H1 (cell line): ENCODE data around the gene PHF14. TPM values are rescaled to one million over a fixed set of nuclear protein-coding genes. Genes with fewer than 3 reads are reported as not detected.

Experiments
- CTCF ChIA-PET: fragments of 300-600 bp; sonication (Branson Sonifier 250); formaldehyde crosslinking; loops from one replicate; lab custom pipeline; 2021; ENCODE audit not compliant: partially characterized antibody; lab: Charles Lee
- POLR2A ChIA-PET: fragments of 300-600 bp; sonication (Branson Sonifier 250); formaldehyde crosslinking; loops from one replicate; lab custom pipeline; 2021; ENCODE audit warnings: inconsistent platforms; ENCODE audit not compliant: partially characterized antibody; lab: Charles Lee
- DNase-seq, 2 experiments: peaks; one replicate each; pipeline versions ENCODE4 v3.0.0 to v3.0.0-alpha.2; 2010 to 2022; ENCODE audit warnings: low spot score in 2 of 2, low read depth in 1 of 2, mixed read lengths in 1 of 2
- FAIRE-seq: peaks from 2 replicates; lab custom pipeline; 2011; peaks lifted over from hg19 to GRCh38; lab: Jason Lieb, UNC
- H2AFZ ChIP-seq: 2 replicates; pipeline ENCODE4 v1.8.1; 2012; ENCODE audit warnings: low read length, inconsistent platforms
- H2AK5ac ChIP-seq: 2 replicates; pipeline ENCODE4 v1.6.1; 2013; ENCODE audit warnings: low read depth, low read length
- H2BK120ac ChIP-seq: replicated peaks from 2 replicates; pipeline ENCODE3; 2013; ENCODE audit warnings: low read depth, low read length, inconsistent platforms
- H2BK12ac ChIP-seq: 2 replicates; pipeline ENCODE4 v1.6.1; 2013; ENCODE audit warnings: low read depth, low read length
- H2BK15ac ChIP-seq: 2 replicates; pipeline ENCODE4 v1.6.1; 2013; ENCODE audit warnings: low read length
- H2BK20ac ChIP-seq: 2 replicates; pipeline ENCODE4 v1.6.1; 2013; ENCODE audit warnings: low read length
- H2BK5ac ChIP-seq: 2 replicates; pipeline ENCODE4 v1.6.1; 2013; ENCODE audit warnings: low read depth, low read length
- H3K14ac ChIP-seq: 2 replicates; pipeline ENCODE4 v1.6.1; 2013; ENCODE audit warnings: inconsistent platforms; ENCODE audit not compliant: insufficient read length
- H3K18ac ChIP-seq: 2 replicates; pipeline ENCODE4 v1.6.1; 2013; ENCODE audit warnings: low read length; ENCODE audit errors: extremely low read depth
- H3K23ac ChIP-seq: 2 replicates; pipeline ENCODE4 v1.6.1; 2013; ENCODE audit warnings: inconsistent platforms; ENCODE audit not compliant: insufficient read length
- H3K23me2 ChIP-seq: 2 replicates; pipeline ENCODE4 v1.6.1; 2013; ENCODE audit warnings: low read depth, low read length
- H3K27ac ChIP-seq: 2 replicates; pipeline ENCODE4 v1.6.1; 2011; ENCODE audit warnings: low read depth, low read length, inconsistent platforms
- H3K27me3 ChIP-seq, 4 experiments: replicated peaks in 1 of 4; 1 replicate in 1 of 4; 2 replicates in 3 of 4; pipeline versions ENCODE4 v1.6.1 to v1.8.1; 2011 to 2013; ENCODE audit warnings: low read length in 3 of 4, mild to moderate bottlenecking in 3 of 4, inconsistent platforms in 2 of 4, mixed read lengths in 2 of 4, moderate library complexity in 1 of 4; ENCODE audit not compliant: control insufficient read depth in 3 of 4, insufficient read depth in 3 of 4; ENCODE audit errors: extremely low read depth in 1 of 4
- H3K36me3 ChIP-seq, 4 experiments: 2 replicates each; pipeline versions ENCODE4 v1.6.1 to v1.8.1; 2011 to 2013; ENCODE audit warnings: mild to moderate bottlenecking in 4 of 4, low read length in 3 of 4, moderate library complexity in 2 of 4, control low read depth in 1 of 4, inconsistent platforms in 1 of 4; ENCODE audit not compliant: insufficient read depth in 4 of 4, control insufficient read depth in 2 of 4
- H3K4ac ChIP-seq: replicated peaks from 2 replicates; pipeline ENCODE3; 2013; ENCODE audit warnings: low read length, low read depth, mixed read lengths, inconsistent platforms; ENCODE audit not compliant: insufficient read length
- H3K4me1 ChIP-seq, 4 experiments: replicated peaks in 1 of 4; 1 replicate in 1 of 4; 2 replicates in 3 of 4; pipeline versions ENCODE4 v1.6.1 to v1.8.1; 2011 to 2013; ENCODE audit warnings: low read length in 3 of 4, inconsistent platforms in 2 of 4, mixed read lengths in 1 of 4; ENCODE audit not compliant: insufficient read depth in 4 of 4, control insufficient read depth in 3 of 4
- H3K4me2 ChIP-seq, 2 experiments: 2 replicates each; pipeline versions ENCODE4 v1.6.1 to v1.8.1; 2011 to 2013; ENCODE audit warnings: low read depth in 2 of 2, low read length in 2 of 2, control low read depth in 1 of 2, inconsistent platforms in 1 of 2, mild to moderate bottlenecking in 1 of 2; ENCODE audit not compliant: insufficient read depth in 1 of 2
- H3K4me3 ChIP-seq, 4 experiments: fragments of 200-600, 300-600 bp in 1 of 4; sonication (generic), shearing (Covaris generic), sonication (Bioruptor Twin) in 1 of 4; 2 replicates each; pipeline versions ENCODE4 v1.5.1 to v1.8.1; 2011 to 2016; ENCODE audit warnings: low read length in 4 of 4, low read depth in 3 of 4, control low read depth in 2 of 4, inconsistent platforms in 2 of 4, mild to moderate bottlenecking in 2 of 4, mixed read lengths in 1 of 4, moderate library complexity in 1 of 4; ENCODE audit not compliant: insufficient read depth in 2 of 4; ENCODE audit errors: extremely low read depth in 1 of 4
- H3K56ac ChIP-seq: replicated peaks from 2 replicates; pipeline ENCODE3; 2013; ENCODE audit warnings: low read depth, mild to moderate bottlenecking, mixed read lengths, low read length, inconsistent platforms; ENCODE audit not compliant: insufficient read length
- H3K79me1 ChIP-seq: 2 replicates; pipeline ENCODE4 v1.6.1; 2013; ENCODE audit warnings: low read depth, low read length, control low read depth
- H3K79me2 ChIP-seq, 2 experiments: 2 replicates each; pipeline versions ENCODE4 v1.6.1 to v1.8.1; 2012 to 2013; ENCODE audit warnings: low read length in 2 of 2, mild to moderate bottlenecking in 2 of 2, inconsistent platforms in 1 of 2; ENCODE audit not compliant: insufficient read depth in 2 of 2, control insufficient read depth in 1 of 2
- H3K9ac ChIP-seq, 4 experiments: replicated peaks in 1 of 4; 1 replicate in 1 of 4; 2 replicates in 3 of 4; pipeline versions ENCODE4 v1.6.1 to v1.8.1; 2011 to 2013; ENCODE audit warnings: low read depth in 3 of 4, low read length in 3 of 4, control low read depth in 2 of 4, mild to moderate bottlenecking in 2 of 4, moderate library complexity in 2 of 4, inconsistent platforms in 1 of 4; ENCODE audit errors: extremely low read depth in 1 of 4
- H3K9me3 ChIP-seq, 2 experiments: 2 replicates each; pipeline versions ENCODE4 v1.6.1 to v1.8.1; 2012 to 2013; ENCODE audit warnings: mild to moderate bottlenecking in 2 of 2, moderate library complexity in 2 of 2, control low read depth in 1 of 2, inconsistent platforms in 1 of 2, low read depth in 1 of 2, low read length in 1 of 2, mixed read lengths in 1 of 2; ENCODE audit not compliant: insufficient read depth in 2 of 2
- H4K20me1 ChIP-seq, 2 experiments: replicated peaks in 1 of 2; 2 replicates each; pipeline versions ENCODE3 to v1.8.1; 2011 to 2013; ENCODE audit warnings: inconsistent platforms in 2 of 2, low read length in 2 of 2, mild to moderate bottlenecking in 1 of 2; ENCODE audit not compliant: insufficient read depth in 2 of 2, control insufficient read depth in 1 of 2
- H4K5ac ChIP-seq: 2 replicates; pipeline ENCODE4 v1.6.1; 2013; ENCODE audit warnings: low read length, low read depth, mixed read lengths, inconsistent platforms; ENCODE audit not compliant: insufficient read length
- H4K8ac ChIP-seq: 2 replicates; pipeline ENCODE4 v1.8.0; 2013; ENCODE audit warnings: mild to moderate bottlenecking, moderate library complexity, low read length, inconsistent platforms; ENCODE audit not compliant: insufficient read depth; ENCODE audit errors: extremely low read depth
- H4K91ac ChIP-seq: replicated peaks from 2 replicates; pipeline ENCODE3; 2013; ENCODE audit warnings: low read length, mixed read lengths, inconsistent platforms; ENCODE audit not compliant: insufficient read length
- CREB1 ChIP-seq: IDR thresholded peaks from 2 replicates; pipeline ENCODE4 v1.6.1; 2012; ENCODE audit warnings: inconsistent platforms
- MAFK ChIP-seq: IDR thresholded peaks from 2 replicates; pipeline ENCODE4 v1.6.1; 2012; ENCODE audit warnings: low read depth, mild to moderate bottlenecking, improper control_type of control experiment, low read length
- PHF8 ChIP-seq: fragments of 200-600 bp; sonication (generic); conservative IDR thresholded peaks from 2 replicates; pipeline ENCODE4 v1.7.1; 2012; ENCODE audit warnings: low read depth, mild to moderate bottlenecking, inconsistent platforms, low read length, moderate library complexity
- WGBS, 2 experiments: shearing (Covaris generic) in 1 of 2; methylation state at CpG; one replicate each; pipeline versions ENCODE4 v1.1.6 to v1.1.7; 2013 to 2015; ENCODE audit warnings: low lambda C conversion rate in 2 of 2, mixed read lengths in 2 of 2, inconsistent platforms in 1 of 2, low coverage in 1 of 2, missing lambda C conversion rate in 1 of 2; ENCODE audit not compliant: insufficient replicate concordance in 2 of 2, insufficient coverage in 1 of 2, insufficient read length in 1 of 2; ENCODE audit errors: extremely low coverage in 1 of 2, missing lambda C conversion rate in 1 of 2; 5-methylcytosine and 5-hydroxymethylcytosine counted together
- polyA plus RNA-seq, 7 experiments: library from polyadenylated mRNA; depleted of rRNA in 3 of 7; stranded (reverse) in 5 of 7; unstranded in 2 of 7; fragments of >200 nt in 5 of 7; fragments of 200-250 nt in 2 of 7; gene quantifications; 1 replicate in 5 of 7; 2 replicates in 1 of 7; 4 replicates in 1 of 7; pipeline versions ENCODE4 v1.2.1 to v1.2.3, GENCODE V29; 2011 to 2013; ENCODE audit warnings: missing spikeins in 2 of 7, mixed read lengths in 2 of 7
- total RNA-seq: library from RNA; stranded (reverse); fragmentation: NEBNext Ultra II Directional; extraction: Animal tissue kit (Norgen Biotek cat#: 25700); gene quantifications from 2 replicates; pipeline ENCODE4 v1.2.1, GENCODE V29; 2021
- TF ChIP-seq, protein P1 (sequence below): IDR thresholded peaks from 2 replicates; pipeline ENCODE4 v1.6.1; 2011; ENCODE audit warnings: low read depth, mild to moderate bottlenecking, low read length; ENCODE audit not compliant: insufficient read depth

PHF14 gene
- total and polyA plus RNA-seq, 2 of the 8 experiments (the other 6 are each of a cell fraction or from before 2014, with no cell fraction given) = 17.9 to 70.6 TPM

DNA sequence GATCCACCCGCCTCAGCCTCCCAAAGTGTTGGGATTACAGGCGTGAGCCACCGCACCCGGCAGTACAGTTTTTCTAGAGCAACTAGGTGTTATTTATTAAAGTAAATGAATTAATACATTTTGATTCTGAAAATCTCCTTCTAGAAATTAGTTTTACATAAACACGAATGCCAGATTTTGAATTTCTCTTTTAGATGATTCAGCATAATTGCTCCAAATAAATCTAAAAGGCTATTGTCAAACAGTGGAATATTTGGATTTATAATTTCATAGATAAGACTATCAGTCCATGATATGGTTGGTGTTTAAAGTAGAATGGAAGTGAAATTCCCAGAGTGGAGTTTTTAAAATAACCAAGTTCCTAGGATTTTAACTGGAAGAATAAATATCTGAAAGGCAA lies 1.5 kb upstream of the PHF14 start:
- Histone ChIP-seq H2BK120ac (no peak overlapping the region), H3K18ac (no peak overlapping the region), H3K4me2 (peak overlapping the region in 1 of 2 experiments; percentile 88; a peak in 1 of 4 replicates), H4K5ac (no peak overlapping the region), H4K91ac (no peak overlapping the region), H2BK15ac (no peak overlapping the region), H3K4ac (no peak overlapping the region), H3K27ac (no peak overlapping the region), H2BK20ac (no peak overlapping the region), H2BK12ac (no peak overlapping the region), H3K23me2 (peaks cover 6% of the 10 kb centered on the region), H3K79me1 (no peaks in the 10 kb centered on the region), H4K8ac (no peak overlapping the region), H3K27me3 (no peaks in the 10 kb centered on the region), H3K14ac (no peak overlapping the region), H3K9me3 (no peaks in the 10 kb centered on the region), H3K9ac (no peak overlapping the region), H3K79me2 (peaks cover 0 to 30% of the 10 kb centered on the region in 2 experiments; a peak in 3 of 4 replicates), H3K23ac (no peak overlapping the region), H3K4me1 (no peaks in the 10 kb centered on the region; a peak in 2 of 7 replicates), H4K20me1 (no peaks in the 10 kb centered on the region), H2AFZ (no peak overlapping the region), H3K36me3 (peaks cover 0 to 13% (median 0%) of the 10 kb centered on the region in 4 experiments; a peak in 1 of 8 replicates), H3K4me3 (0 out of 8 replicates have a peak overlapping the region, but pooled peaks of 1 of the 4 experiments have one; percentile 93), H3K56ac (no peak overlapping the region)
- no peak for FAIRE-seq
- ChIA-PET POLR2A (no interaction called here), CTCF (no interaction called here)
- WGBS, 2 experiments = 97% methylated on average over 5 of the region's 5 CpGs; no CpG with 5 or more reads in 1 of the 2 experiments
- TF ChIP-seq PHF8 (no peak), MAFK (peak; percentile 47; the same call in 1 of the 2 replicates), CREB1 (no peak)
- TF ChIP-seq, protein P1, sequence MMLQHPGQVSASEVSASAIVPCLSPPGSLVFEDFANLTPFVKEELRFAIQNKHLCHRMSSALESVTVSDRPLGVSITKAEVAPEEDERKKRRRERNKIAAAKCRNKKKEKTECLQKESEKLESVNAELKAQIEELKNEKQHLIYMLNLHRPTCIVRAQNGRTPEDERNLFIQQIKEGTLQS = no peak
- TF ChIP-seq, all 59 proteins: peak for 1
- no peak overlapping the region for H2BK5ac ChIP-seq
- no peak for DNase-seq
- no peak overlapping the region for H2AK5ac ChIP-seq
